NCI-H526 (cell line): ENCODE results near the gene HSP90AA1.
"Not testable (repeated sequence)": the region's sequence is repeated elsewhere in the genome, so short reads cannot be mapped to it uniquely, and the experiment has no call there.

Experiments used
- DNase-seq, 2 experiments: peaks; one replicate each; lab custom pipeline; 2025; lab: John Stamatoyannopoulos, UW

HSP90AA1 gene

DNA sequence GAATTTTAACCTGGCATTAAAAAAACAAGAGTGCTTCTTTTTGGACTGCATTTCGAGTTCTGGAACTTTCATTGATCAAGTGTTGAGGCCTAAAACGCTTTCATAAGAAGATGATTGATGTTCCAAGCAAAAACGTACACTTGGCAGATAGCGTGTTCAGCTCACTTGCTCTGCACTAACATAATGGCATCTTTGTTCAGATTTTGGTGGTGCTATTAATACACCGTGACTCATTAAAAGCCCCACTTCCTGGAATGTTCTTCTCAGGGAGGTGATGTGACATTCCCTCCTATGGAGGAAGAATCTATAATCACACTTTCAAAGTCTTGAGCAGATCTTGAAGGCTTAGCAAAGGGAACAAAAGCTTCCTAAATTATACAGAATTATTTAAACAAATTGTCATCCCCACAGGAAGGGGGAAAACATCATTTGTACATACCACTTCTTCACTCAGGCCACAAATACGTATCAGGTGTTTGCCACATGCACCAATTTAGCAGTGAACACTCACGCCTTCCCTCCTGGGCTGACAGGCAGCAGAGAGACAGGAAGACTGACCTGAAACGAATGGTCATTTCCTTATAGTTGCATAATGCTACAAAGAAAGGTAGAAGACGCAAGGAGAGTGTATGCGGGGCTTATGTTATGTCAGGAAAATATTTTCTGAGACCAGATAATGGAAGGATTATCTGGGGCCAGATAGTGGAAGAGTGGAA is 15.4 kb downstream of the HSP90AA1 start:
- DNase-seq = no peak

DNA sequence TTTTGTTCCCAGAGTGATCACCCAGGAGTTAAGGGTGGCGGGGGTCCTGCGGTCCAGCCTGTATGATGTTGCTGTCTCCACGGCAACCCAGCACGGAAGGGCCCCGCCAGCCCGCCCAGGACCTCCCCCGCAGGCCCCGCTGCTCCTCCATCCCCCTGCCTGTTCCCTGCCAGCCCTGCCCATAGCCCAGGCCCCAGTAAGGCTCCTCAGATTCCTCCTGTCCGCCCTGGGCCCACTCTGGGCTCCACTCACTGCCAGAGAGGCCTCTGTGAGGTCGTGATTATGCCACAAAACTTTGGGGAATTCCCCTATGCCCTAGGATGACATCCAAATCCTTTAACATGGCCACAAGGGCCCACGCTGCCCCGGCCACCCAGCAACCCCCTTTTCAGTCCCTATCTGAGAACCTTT is 20.8 kb downstream of the HSP90AA1 start:
- no peak for DNase-seq

DNA sequence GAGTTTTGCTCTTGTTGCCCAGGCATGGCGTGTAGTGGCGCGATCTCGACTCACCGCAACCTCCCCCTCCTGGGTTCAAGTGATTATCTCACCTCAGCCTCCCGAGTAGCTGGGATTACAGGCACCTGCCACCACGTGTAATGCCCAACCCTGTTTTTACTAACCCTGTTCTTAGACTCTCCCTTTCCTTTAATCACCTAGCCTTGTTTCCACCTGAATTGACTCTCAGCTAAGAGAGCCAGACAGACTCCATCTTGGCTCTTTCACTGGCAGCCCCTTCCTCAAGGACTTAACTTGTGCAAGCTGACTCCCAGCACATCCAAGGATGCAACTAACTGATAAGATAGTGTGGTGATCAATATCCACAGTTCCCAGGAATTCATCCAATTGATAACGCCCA is 22.3 kb downstream of the HSP90AA1 start:
- not testable (repeated sequence) for DNase-seq

DNA sequence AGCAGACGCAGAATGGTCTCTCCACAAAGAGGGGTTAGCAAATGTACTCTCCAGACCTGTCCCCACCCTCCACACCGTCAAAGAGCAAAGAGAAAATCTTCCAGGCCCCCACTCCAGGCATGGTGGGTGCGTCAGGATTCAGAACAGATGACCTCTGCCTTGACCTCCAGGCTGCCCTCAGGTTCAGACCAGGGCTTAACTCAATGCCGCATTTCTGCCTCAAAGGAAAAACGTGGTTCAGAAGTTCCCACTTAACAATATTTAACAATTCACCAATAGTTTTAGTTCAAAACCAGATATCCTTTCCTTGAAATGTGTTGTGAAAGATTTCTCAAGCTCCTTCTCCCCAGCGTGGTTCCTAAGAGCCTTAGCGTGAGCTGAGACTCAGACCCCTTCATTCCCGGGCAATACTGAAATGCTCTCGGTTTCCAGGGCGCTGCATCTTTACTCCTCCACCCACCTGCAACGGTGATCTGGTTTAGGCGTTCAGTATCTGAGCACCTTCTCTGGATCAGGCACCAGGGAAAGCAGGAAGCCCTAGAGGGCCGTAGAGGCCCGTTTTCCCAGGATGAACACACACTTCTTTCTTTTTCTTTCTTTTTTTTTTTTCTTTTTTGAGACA is 22.9 kb downstream of the HSP90AA1 start:
- DNase-seq = no peak

DNA sequence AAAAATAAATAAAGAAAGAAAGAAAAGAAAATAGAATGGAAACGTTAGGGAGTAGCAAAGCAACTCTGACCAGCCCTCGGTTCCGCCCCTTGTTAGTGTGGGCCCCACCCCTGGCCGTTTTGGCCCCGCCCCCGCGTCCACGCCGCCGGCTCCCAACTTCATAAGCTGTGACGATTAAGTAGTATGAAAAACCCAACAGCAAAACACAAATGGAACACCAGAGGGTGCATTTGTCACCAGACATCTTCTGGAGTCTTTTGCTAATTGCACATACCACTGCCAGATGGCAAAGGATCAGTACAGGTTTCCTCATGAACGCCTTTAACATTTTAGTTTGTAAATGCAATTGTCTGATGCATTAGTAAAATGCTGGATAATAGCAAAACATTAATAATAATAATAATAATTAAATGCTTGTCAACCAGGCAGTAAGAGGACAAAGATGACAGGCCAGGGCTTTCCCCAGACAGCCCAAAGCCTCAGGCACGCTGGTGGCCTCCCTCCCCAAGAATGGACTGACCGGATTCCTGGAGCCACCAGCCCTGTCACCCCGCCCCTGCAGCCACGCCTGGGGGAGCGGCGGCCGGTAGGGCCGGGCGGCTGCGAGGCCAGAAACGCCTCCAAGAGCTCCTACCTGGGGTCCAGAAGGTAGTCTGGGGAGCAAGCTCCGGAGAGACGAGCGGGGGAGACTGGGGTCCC is 23.6 kb downstream of the HSP90AA1 start:
- peak; percentile 85 to 93 for DNase-seq

DNA sequence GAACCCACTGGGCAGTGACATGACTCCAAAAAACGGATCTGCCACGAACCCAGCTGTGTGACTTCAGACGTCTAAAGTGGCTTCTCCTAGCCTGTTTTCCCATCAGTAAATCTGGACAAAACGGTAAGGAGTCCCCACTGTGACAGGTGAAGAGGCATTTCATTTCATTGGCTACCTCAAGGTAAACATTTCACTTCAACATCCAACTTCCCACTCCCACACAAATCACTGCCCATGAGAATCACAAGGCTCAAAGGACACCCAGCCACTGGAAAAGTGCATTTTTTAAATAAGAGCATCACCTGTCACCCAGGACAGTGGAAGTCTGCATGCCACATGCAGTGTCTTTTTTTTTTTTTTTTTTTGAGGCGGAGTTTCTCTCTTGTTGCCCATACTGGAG is 27.9 kb downstream of the HSP90AA1 start:
- DNase-seq = no peak

DNA sequence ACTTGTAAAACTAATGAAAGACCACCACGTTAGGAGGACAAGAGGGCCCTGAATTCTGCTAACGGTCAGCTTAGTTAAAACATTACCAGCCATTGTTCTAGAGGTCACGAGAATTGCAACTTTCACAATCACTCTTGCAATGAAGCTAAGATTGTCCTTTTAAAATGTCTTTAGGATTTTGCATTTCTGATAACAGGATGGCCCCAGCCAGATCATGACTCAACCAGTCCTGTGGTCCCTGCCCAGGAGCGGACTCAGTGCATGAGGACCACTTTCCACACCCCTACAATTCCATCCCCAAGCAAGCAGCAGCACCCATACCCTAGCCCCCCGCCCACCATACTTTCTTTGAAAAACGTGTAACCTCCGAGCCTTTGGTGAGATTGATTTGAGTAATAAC is 28.7 kb downstream of the HSP90AA1 start:
- no peak for DNase-seq

DNA sequence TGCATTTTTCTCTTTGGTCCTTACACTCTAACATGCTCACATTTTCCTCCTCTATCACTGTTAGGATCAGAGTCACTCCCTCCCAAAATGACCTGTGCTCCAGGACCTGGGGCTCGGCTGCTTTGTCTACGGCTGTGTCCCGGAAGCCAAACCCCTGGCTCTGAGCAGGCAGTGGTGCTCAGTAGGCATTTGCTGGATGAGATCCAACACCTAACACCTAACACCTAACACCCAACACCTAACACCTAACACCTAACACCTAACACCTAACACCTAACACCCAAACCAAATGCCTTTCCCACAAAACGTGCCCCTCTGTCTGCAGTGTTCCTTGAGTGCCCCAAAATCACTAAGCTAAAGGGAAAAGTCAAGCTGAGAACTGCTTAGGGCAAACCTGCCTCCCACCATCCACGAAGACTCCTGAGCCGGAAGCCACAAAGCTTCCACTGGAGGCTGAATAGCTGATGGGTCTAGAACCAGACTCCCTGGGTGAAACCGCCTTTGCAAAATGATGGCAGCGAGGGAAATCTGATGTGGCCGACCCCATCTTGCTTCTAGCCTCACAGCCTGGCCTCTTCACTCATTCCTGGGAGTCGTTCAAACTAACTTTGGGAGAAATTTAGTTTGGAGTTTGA is 29.2 kb downstream of the HSP90AA1 start:
- DNase-seq = no peak

DNA sequence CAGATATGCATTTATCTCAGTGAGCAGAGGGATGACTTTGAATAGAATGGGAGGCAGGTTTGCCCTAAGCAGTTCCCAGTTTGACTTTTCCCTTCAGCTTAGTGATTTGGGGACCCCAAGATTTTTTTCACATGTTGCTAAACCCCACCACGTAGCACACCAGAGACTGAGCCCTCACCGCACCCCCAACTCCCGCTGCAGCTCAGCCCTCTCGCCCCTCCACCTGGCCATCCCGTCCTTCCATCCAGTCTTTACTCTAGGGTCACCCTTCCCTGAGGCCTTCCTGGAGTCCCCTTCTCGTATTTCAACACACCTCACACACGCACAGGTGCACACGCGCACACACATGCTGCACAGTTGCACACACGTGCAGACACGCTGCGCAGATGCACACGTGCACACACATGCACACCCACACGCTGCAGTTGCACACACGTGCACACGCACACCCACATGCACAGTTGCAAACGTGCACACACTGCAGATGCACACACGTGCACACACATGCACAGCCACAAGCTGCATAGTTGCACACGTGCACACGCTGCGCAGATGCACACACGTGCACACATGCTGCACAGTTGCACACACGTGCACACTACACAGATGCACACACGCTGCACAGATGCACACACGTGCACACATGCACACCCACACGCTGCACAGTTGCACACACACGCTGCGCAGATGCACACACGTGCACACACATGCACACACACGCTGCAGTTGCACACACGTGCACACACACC is 30.0 kb downstream of the HSP90AA1 start:
- DNase-seq = no peak

DNA sequence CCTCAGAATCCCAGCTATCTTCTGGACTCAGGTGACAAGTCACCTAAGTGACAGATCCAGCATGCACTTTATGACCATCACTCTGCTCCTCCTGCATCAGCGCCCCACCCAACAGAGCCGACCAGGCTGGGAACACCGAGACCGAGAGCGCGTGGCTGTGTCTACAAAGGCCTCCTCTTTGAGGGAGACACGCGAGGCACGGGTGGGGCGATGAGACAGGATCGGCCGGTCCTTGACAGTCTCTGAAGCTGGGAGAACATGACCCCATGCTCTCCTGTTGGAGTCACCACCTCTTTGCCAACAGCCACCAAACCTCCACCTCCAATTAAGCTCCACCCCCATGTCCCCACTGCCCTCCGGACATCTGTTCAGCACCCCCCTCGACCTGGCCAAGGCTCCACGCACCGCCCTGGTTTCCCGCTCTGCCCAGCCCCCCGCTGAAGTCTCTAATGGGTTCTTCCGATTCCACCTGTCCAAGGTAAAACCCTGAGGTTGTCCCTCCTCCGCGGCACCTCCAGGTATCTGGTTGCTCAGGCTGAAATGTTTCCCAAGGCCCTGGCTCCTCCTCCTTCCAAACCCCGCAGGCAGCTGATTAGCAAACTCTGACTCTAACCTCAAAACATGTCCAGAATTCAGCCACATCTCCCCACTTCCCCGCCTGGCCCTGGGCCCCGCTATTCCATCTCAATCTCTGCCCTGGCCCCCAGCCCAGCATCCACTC is 31.5 kb downstream of the HSP90AA1 start:
- no peak for DNase-seq

DNA sequence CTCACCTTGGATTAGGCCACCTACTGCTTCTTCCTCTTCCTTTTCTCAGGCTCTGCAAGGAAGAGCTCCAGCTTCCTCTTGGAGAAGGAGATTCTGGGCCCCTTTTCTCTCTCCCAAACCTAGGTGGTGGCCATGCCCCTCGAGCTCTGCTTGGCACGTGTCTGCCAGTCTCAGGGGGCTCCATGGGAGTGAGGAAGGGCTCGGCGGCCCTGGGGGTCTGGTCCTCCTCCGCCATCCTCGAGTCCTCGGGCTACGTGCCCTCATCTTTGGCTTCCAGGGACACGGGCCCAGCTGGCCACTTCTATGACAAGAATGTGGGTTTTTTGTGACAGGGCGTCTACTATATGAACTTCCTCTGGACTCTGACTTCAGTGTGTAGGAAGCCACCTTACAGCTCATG is 34.3 kb downstream of the HSP90AA1 start:
- no peak for DNase-seq

DNA sequence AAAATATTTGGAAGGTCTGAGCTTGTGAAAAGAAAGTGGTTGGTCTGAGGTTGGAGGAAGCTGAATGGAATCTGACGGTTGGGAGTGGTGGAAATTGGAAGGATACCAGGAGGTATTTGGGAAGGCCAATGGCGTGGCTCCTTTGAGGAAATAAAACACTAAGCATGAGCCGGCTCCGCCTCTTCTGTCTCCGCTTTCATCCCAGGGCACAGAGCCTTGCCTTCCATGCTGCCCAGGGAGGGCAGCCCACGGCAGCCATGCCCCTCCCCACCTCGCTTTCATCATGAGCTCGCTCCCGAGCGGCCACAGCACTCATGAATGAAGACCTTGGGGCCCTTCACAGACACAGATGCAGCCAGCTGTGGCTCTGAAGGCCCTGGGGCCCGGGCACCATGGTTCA is 36.2 kb downstream of the HSP90AA1 start:
- no peak for DNase-seq

DNA sequence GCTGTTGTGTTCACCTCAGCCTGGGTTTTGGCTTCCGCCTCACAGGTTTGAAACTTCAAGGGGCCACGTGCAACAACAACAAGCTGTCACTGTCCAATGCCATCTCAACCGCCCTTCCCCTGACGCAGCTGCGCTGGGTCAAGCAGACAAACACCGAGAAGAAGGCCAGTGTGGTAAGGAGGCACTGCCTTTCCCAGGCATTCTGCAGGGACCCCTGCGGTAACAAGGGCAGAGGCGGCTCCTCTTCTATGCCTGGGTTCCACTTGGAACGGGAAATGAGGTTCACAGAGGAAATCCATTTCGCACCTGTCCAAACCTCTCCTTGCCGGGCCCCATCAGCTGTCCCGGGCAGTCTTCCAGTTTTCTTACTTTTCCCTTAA is 36.8 kb downstream of the HSP90AA1 start:
- DNase-seq = no peak

DNA sequence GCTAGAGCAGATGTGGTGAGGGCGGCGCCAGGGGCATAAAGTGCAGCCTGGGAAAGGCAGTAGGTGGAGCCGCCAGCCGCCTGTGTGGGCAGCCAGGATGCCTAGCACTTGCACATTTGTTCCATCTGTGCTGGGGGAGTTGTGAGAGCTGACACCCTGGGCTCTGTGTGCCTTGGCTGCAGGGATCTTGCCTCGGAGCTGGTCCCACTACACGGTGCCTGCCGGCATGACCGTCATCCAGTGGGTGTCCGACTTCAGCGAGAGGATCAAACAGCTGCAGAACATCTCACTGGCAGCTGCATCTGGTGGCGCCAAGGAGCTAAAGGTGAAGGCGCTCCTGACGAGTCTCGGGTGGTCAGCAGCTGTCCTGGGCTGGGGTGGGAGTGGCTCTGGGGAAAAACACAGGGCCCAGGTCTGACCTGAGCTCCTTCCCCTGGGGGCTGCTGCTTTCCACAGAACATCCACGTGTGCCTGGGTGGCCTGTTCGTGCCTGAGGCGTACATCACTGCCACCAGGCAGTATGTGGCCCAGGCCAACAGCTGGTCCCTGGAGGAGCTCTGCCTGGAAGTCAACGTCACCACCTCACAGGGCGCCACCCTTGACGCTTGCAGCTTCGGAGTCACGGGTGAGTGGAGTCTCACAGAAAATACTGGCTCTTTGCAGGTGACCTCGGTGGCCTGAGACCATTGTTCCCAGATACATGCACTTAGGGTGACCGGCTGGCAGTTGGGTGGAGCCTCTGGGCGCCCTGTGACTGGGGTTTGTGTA is 37.4 kb downstream of the HSP90AA1 start:
- no peak for DNase-seq

DNA sequence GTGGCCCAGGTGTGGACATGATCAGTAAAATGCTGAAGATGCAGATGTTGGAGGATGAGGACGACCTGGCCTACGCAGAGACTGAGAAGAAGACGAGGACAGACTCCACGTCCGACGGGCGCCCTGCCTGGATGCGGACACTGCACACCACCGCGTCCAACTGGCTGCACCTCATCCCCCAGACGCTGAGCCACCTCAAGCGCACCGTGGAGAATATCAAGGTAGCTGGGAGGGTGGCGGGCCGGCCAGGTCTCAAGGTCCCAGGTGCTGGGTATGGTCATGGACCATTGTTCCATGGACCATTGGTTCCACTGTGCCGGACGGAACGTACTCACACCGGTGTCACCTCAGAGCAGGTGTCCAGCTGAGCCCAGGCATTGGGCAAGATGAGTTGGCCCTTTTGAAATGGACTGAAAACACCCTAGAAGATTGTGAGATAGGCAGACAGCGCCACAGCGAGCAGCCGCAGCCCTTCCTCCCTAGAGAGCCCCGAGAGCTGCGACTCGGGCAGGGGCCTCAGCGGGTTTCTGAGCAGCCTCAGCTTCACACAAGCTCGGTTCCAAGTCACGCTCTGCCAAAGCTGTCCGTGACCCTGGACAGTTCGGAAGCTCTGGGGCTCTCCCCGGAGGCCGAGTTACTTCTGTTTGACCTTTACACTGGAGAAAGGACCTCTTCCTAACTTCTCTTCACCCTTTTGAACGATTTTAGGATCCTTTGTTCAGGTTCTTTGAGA is 38.9 kb downstream of the HSP90AA1 start:
- DNase-seq = no peak

DNA sequence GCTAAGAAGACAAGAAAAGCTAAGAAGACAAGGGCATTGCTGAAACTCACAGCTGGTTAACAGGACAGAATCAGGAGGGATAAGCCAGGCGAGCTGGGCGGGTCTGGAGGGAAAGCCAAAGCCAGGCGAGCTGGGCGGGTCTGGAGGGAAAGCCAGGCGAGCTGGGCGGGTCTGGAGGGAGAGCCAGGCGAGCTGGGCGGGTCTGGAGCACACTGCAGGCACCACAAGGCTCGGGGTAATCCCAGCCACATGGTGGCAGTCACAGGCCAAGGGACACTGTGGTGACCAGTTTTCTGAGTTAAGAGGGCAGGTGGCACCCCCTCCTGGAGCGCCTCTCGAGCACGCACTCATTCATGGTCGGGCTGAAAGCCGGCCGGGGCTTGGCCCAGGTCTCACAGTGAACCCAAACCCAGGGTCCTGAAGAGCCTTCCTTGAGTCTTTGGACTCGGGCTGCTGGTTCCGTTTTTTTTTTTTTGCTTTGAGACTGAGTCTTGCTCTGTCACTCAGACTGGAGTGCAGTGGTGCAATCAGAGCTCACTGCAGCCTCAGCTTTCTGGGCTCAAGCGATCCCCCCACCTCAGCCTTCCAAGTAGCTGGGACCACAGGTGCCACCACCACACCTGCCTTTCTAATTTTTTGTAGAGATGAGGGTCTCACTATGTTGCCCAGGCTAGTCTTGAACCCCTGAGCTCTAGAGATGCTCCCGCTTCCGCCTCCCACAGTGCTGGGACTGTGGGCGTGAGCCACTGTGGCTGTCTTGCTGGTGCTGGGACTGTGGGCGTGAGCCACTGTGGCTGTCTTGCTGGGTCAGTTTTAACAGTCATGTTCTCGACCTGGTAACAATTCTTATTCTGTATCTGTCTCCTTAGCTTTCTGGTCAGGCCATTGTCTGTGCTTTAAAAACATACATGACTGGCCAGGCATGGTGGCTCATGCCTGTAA is 40.2 kb downstream of the HSP90AA1 start:
- DNase-seq = peak; percentile 59 to 88

DNA sequence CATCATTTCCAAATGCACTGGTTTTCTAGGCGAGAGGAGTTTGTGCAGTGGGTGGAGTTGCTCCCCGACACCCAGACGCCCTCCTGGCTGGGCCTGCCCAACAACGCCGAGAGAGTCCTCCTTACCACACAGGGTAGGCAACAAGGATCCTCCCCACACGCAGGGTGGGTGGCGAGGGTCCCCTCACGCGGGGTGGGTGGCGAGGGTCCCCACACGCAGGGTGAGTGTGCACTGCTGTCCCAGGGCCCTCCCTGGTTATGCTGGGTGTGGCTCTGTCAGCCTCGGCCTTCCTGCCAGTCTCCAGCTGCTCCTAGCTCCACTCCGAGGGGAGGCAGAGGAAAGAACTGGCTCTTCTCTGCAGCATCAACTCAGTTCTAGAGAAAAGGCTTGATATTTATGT is 42.3 kb downstream of the HSP90AA1 start:
- no peak for DNase-seq

DNA sequence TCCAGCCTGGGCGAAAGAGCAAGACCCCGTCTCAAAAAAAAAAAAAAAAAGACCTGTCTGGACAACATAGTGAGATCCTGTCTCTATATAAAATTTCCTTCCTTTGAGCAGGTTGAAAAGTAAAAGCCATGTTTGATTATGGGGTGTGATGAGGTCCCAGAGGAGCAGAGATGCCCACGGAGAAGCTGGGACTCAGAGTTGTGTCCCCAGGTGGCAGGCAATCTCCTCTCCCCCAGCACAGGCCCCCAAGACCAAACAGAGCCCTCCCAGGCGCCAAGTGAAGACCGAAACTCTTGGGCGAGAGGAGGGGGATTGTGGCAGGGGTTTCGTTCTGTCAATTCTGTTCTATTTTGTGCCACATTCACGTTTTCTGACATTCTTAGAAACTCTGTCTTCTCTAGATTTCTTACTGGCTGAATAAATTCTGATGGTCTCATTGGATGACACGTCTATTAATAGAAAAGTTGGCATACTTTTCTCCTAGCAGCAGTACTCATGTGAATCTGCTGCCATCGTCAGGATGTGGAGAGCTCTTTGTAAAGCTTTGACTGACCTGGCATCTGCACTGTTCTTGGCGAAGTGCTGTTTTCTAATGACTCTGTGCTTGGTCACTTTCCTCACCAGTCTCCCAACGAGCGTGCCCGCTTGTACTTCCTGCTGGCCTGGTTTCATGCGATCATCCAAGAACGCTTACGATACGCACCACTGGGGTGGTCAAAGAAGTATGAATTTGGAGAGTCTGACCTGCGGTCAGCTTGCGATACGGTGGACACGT is 43.4 kb downstream of the HSP90AA1 start:
- DNase-seq = no peak
